Measurements from ENCODE around the gene TIMM29. TPM values are rescaled to one million over a fixed set of nuclear protein-coding genes. Genes with fewer than 3 reads are reported as not detected.

The TIMM29 gene
- total RNA-seq, 4 donors from 2014 or later, result 37.6 to 51.1 (median 40.9) TPM

- WGBS, 2 donors (ENCODE audit: low coverage in 1 of 2), result 90 to 100% methylated on average over 2 to 6 of the region's 17 CpGs
Measured at GRCh38 chr19:10908380-10908960, 20.1 kb upstream of the TIMM29 start.

GRCh38 chr19:10911579-10912363, 16.8 kb upstream of the TIMM29 start:
- ATAC-seq, result no peak

More at GRCh38 chr19:10908380-10908960, 20.1 kb upstream of the TIMM29 start:
- Histone ChIP-seq H3K4me3 (no peak overlapping the region), H3K27ac (no peak overlapping the region), H3K36me3 (peaks cover 0 to 75% of the 10 kb centered on the region in 2 donors), H3K27me3 (no peaks in the 10 kb centered on the region), H3K4me1 (no peaks in the 10 kb centered on the region), H3K9me3 (no peaks in the 10 kb centered on the region)
- ATAC-seq, result no peak
- TF ChIP-seq CTCF (IDR thresholded peaks at IDR 0.05), result no peak
- TF ChIP-seq POLR2A (IDR thresholded peaks at IDR 0.05), result no peak
- TF ChIP-seq POLR2AphosphoS5 (IDR thresholded peaks at IDR 0.05), result no peak
- TF ChIP-seq EP300 (IDR thresholded peaks at IDR 0.05), result no peak

GRCh38 chr19:10912619-10913018, 16.0 kb upstream of the TIMM29 start:
- no peak for ATAC-seq
- Histone ChIP-seq H3K36me3 (peaks cover 0 to 99% of the 10 kb centered on the region in 2 donors), H3K27ac (no peak overlapping the region)

More at GRCh38 chr19:10911579-10912363, 16.8 kb upstream of the TIMM29 start:
- Histone ChIP-seq H3K4me3 (no peak overlapping the region), H3K4me1 (no peaks in the 10 kb centered on the region), H3K36me3 (peaks cover 0 to 100% of the 10 kb centered on the region in 2 donors), H3K27ac (no peak overlapping the region), H3K27me3 (no peaks in the 10 kb centered on the region), H3K9me3 (no peaks in the 10 kb centered on the region)
- TF ChIP-seq POLR2A (IDR thresholded peaks at IDR 0.05) (no peak), CTCF (IDR thresholded peaks at IDR 0.05) (no peak), EP300 (IDR thresholded peaks at IDR 0.05) (no peak), POLR2AphosphoS5 (IDR thresholded peaks at IDR 0.05) (no peak)
- WGBS, 2 donors (ENCODE audit: low coverage in 1 of 2), result 89% methylated on average over 12 of the region's 31 CpGs; no CpG with 5 or more reads in 1 of the 2 donors

GRCh38 chr19:10913716-10914340, 14.8 kb upstream of the TIMM29 start:
- no peak overlapping the region for H3K4me3 ChIP-seq
- TF ChIP-seq EP300 (IDR thresholded peaks at IDR 0.05) (no peak), POLR2A (IDR thresholded peaks at IDR 0.05) (no peak), CTCF (IDR thresholded peaks at IDR 0.05) (no peak), POLR2AphosphoS5 (IDR thresholded peaks at IDR 0.05) (no peak)
- H3K4me1 ChIP-seq, result no peaks in the 10 kb centered on the region
- WGBS, 2 donors (ENCODE audit: low coverage in 1 of 2), result 100% methylated on average over 4 of the region's 24 CpGs; no CpG with 5 or more reads in 1 of the 2 donors
- no peak overlapping the region for H3K27ac ChIP-seq
- H3K36me3 ChIP-seq, result peaks cover 0 to 99% of the 10 kb centered on the region in 2 donors
- H3K27me3 ChIP-seq, result no peaks in the 10 kb centered on the region
- no peak for ATAC-seq
- no peaks in the 10 kb centered on the region for H3K9me3 ChIP-seq

More at GRCh38 chr19:10912619-10913018, 16.0 kb upstream of the TIMM29 start:
- H3K9me3 ChIP-seq, result no peaks in the 10 kb centered on the region
- no peak overlapping the region for H3K4me3 ChIP-seq
- 89 to 100% methylated on average over 1 to 11 of the region's 18 CpGs for WGBS, 2 donors (ENCODE audit: low coverage in 1 of 2)
- H3K27me3 ChIP-seq, result no peaks in the 10 kb centered on the region
- no peaks in the 10 kb centered on the region for H3K4me1 ChIP-seq
- TF ChIP-seq POLR2A (IDR thresholded peaks at IDR 0.05), result no peak
- TF ChIP-seq POLR2AphosphoS5 (IDR thresholded peaks at IDR 0.05), result no peak
- no peak for TF ChIP-seq EP300 (IDR thresholded peaks at IDR 0.05)
- no peak for TF ChIP-seq CTCF (IDR thresholded peaks at IDR 0.05)
